ENCODE results near the gene MEGF6. TPM values are rescaled to one million over a fixed set of nuclear protein-coding genes. Genes with fewer than 3 reads are reported as not detected.

MEGF6 gene
- total RNA-seq, 1 experiment from 2014 or later = 2.0 TPM

DNA sequence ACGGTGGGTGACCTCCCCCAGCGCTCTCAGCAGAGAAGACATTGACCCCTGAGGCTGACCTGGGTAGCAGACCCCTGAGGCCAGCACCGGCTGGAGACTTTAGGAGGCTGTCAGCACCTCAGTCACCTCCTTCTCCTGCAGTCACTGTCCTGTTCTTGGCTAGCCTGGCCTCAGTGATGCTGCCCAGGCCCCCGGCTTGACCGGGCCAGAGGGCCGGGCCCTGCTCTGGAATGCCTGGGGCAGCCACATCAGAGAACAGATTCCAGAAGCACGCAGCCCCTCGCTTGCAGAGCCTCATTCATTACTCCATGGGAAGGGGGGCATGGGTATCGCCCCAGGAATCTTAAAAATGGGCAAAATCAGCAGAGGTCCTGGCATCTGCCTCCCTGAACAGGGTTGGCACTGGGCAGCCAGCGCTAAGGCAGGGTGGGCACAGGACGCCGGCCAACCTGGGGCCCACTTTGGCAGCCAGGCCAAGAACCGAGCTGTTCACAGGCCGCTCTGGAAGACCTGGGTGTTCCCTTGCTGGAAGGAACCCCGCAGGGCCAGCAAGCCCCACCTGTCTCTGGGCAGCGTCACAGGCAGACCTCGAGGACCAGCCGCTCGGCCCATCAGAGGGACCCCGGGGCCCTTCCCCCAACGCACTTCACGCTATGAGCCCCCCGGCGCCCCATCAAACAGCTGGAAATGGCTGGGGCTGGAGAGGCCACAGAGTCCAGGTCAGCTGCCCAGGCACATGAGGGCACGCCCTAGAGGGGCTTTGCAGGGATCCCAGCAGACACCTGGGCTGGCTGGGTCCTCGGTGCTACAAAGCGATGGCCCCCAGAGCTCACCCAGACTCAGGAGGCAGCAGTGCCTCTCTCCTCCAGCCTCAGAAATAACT, 45.1 kb downstream of the MEGF6 start:
- Histone ChIP-seq H3K27me3 (replicated peaks) (peaks cover 27% of the 10 kb centered on the region), H3K9me3 (replicated peaks) (no peaks in the 10 kb centered on the region), H3K4me1 (replicated peaks) (no peaks in the 10 kb centered on the region), H3K36me3 (no peaks in the 10 kb centered on the region), H3K27ac (no peak overlapping the region), H3K4me3 (no peak overlapping the region)
- no peak for DNase-seq (ENCODE audit: low read depth in 1 of 2, low spot score in 2 of 2)

- DNase-seq (ENCODE audit: low read depth in 1 of 2, low spot score in 2 of 2) = peak in 1 of 2 experiments; percentile 23
- no peak overlapping the region for H3K4me3 ChIP-seq
- H3K36me3 ChIP-seq = no peaks in the 10 kb centered on the region
- no peaks in the 10 kb centered on the region for H3K4me1 ChIP-seq (replicated peaks)
- H3K9me3 ChIP-seq (replicated peaks) = no peaks in the 10 kb centered on the region
- H3K27ac ChIP-seq = no peak overlapping the region
- H3K27me3 ChIP-seq (replicated peaks) = peaks cover 35% of the 10 kb centered on the region
Measured at GRCh38 chr1:3564921-3565831, 46.1 kb downstream of the MEGF6 start.

DNA sequence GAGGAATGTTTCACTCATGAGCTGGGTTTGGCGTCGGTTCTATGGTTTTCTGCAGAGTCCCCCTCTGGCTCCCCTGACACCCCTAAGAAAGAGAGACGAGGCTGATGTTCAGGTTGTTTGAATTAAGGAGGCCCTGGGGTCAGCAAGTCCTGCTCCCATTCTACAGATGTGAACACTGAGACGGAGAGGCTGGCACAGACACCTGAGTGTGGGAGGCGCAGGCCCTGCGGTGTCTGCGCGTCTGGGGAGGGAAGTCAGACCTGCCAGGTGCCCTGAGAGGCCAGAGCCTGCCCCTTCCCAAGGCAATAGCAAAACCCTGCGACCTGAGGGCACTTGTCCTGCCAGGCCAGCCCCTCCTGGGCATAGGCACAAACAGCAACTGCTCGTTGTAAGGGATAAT, 47.7 kb downstream of the MEGF6 start:
- H3K4me1 ChIP-seq (replicated peaks) = no peaks in the 10 kb centered on the region
- no peaks in the 10 kb centered on the region for H3K36me3 ChIP-seq
- H3K4me3 ChIP-seq = no peak overlapping the region
- peaks cover 29% of the 10 kb centered on the region for H3K27me3 ChIP-seq (replicated peaks)
- H3K27ac ChIP-seq = no peak overlapping the region
- no peak for DNase-seq (ENCODE audit: low read depth in 1 of 2, low spot score in 2 of 2)
- no peaks in the 10 kb centered on the region for H3K9me3 ChIP-seq (replicated peaks)

GRCh38 chr1:3563125-3563524, 48.2 kb downstream of the MEGF6 start:
- no peak overlapping the region for H3K27ac ChIP-seq
- H3K27me3 ChIP-seq (replicated peaks) = peaks cover 33% of the 10 kb centered on the region

GRCh38 chr1:3562712-3563111, 48.6 kb downstream of the MEGF6 start:
- Histone ChIP-seq H3K4me1 (replicated peaks) (no peaks in the 10 kb centered on the region; the same call in 1 of the 2 replicates), H3K9me3 (replicated peaks) (no peaks in the 10 kb centered on the region), H3K4me3 (no peak overlapping the region), H3K27me3 (replicated peaks) (peaks cover 37% of the 10 kb centered on the region), H3K36me3 (no peaks in the 10 kb centered on the region), H3K27ac (no peak overlapping the region)
- DNase-seq (ENCODE audit: low read depth in 1 of 2, low spot score in 2 of 2) = no peak

More at GRCh38 chr1:3563125-3563524, 48.2 kb downstream of the MEGF6 start:
- H3K4me3 ChIP-seq = no peak overlapping the region
- DNase-seq (ENCODE audit: low read depth in 1 of 2, low spot score in 2 of 2) = no peak
- H3K9me3 ChIP-seq (replicated peaks) = no peaks in the 10 kb centered on the region
- H3K4me1 ChIP-seq (replicated peaks) = no peaks in the 10 kb centered on the region
- H3K36me3 ChIP-seq = no peaks in the 10 kb centered on the region

- H3K4me1 ChIP-seq (replicated peaks) = no peaks in the 10 kb centered on the region; the same call in 1 of the 2 replicates
- H3K4me3 ChIP-seq = no peak overlapping the region
- H3K27me3 ChIP-seq (replicated peaks) = peaks cover 46% of the 10 kb centered on the region
- no peak for DNase-seq (ENCODE audit: low read depth in 1 of 2, low spot score in 2 of 2)
- H3K9me3 ChIP-seq (replicated peaks) = no peaks in the 10 kb centered on the region
- no peaks in the 10 kb centered on the region for H3K36me3 ChIP-seq
- H3K27ac ChIP-seq = no peak overlapping the region
Measured at GRCh38 chr1:3561702-3562101, 49.6 kb downstream of the MEGF6 start.

- Histone ChIP-seq H3K27ac (no peak overlapping the region), H3K4me3 (no peak overlapping the region), H3K9me3 (replicated peaks) (no peaks in the 10 kb centered on the region), H3K36me3 (no peaks in the 10 kb centered on the region), H3K4me1 (replicated peaks) (no peaks in the 10 kb centered on the region; the same call in 1 of the 2 replicates), H3K27me3 (replicated peaks) (peaks cover 51% of the 10 kb centered on the region)
- no peak for DNase-seq (ENCODE audit: low read depth in 1 of 2, low spot score in 2 of 2)
Measured at GRCh38 chr1:3560981-3561380, 50.3 kb downstream of the MEGF6 start.

- no peak overlapping the region for H3K4me3 ChIP-seq
- H3K27ac ChIP-seq = no peak overlapping the region
- peaks cover 57% of the 10 kb centered on the region for H3K27me3 ChIP-seq (replicated peaks)
- no peaks in the 10 kb centered on the region for H3K36me3 ChIP-seq
- no peaks in the 10 kb centered on the region for H3K9me3 ChIP-seq (replicated peaks)
- no peak for DNase-seq (ENCODE audit: low read depth in 1 of 2, low spot score in 2 of 2)
- no peaks in the 10 kb centered on the region; the same call in 1 of the 2 replicates for H3K4me1 ChIP-seq (replicated peaks)
Measured at GRCh38 chr1:3560251-3560871, 50.9 kb downstream of the MEGF6 start.

- Histone ChIP-seq H3K27me3 (replicated peaks) (peaks cover 69% of the 10 kb centered on the region), H3K27ac (no peak overlapping the region), H3K4me3 (no peak overlapping the region), H3K9me3 (replicated peaks) (no peaks in the 10 kb centered on the region), H3K4me1 (replicated peaks) (no peaks in the 10 kb centered on the region; the same call in 1 of the 2 replicates), H3K36me3 (no peaks in the 10 kb centered on the region)
- DNase-seq (ENCODE audit: low read depth in 1 of 2, low spot score in 2 of 2) = no peak
Measured at GRCh38 chr1:3558036-3558726, 53.1 kb downstream of the MEGF6 start.

- no peak overlapping the region for H3K27ac ChIP-seq
- peaks cover 65% of the 10 kb centered on the region for H3K27me3 ChIP-seq (replicated peaks)
- no peaks in the 10 kb centered on the region; the same call in 1 of the 2 replicates for H3K4me1 ChIP-seq (replicated peaks)
- DNase-seq (ENCODE audit: low read depth in 1 of 2, low spot score in 2 of 2) = no peak
- no peak overlapping the region for H3K4me3 ChIP-seq
- H3K9me3 ChIP-seq (replicated peaks) = no peaks in the 10 kb centered on the region
- H3K36me3 ChIP-seq = no peaks in the 10 kb centered on the region
Measured at GRCh38 chr1:3557366-3557765, 53.9 kb downstream of the MEGF6 start.

DNA sequence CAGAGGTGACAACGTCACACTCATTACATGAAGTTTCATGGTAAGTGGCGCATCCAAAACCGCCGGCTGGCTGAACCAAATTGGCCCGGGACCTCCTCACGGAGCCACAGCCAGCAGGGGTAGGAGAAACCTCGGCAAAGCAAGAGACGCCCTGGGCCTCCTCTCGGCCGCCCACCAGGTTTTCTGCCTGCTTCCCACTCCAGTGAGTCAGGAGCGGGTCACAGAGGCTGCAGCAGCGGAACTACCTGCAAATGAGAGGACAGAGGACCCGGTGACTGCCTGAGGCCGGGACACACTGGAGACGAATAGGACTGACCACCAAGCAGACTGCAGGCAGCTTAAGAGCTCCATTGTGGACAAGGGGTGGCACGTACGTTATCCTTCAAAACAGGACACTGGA, 55.0 kb downstream of the MEGF6 start:
- no peak for DNase-seq (ENCODE audit: low read depth in 1 of 2, low spot score in 2 of 2)
- H3K36me3 ChIP-seq = no peaks in the 10 kb centered on the region
- H3K27me3 ChIP-seq (replicated peaks) = peaks cover 58% of the 10 kb centered on the region

GRCh38 chr1:3555131-3555920, 56.0 kb downstream of the MEGF6 start:
- H3K4me3 ChIP-seq = no peak overlapping the region
- no peak for DNase-seq (ENCODE audit: low read depth in 1 of 2, low spot score in 2 of 2)
- H3K9me3 ChIP-seq (replicated peaks) = no peaks in the 10 kb centered on the region
- H3K27ac ChIP-seq = no peak overlapping the region
- H3K4me1 ChIP-seq (replicated peaks) = no peaks in the 10 kb centered on the region; the same call in 1 of the 2 replicates
- no peaks in the 10 kb centered on the region for H3K36me3 ChIP-seq
- H3K27me3 ChIP-seq (replicated peaks) = peaks cover 49% of the 10 kb centered on the region

More for the DNA sequence above, 55.0 kb downstream of the MEGF6 start:
- no peaks in the 10 kb centered on the region for H3K9me3 ChIP-seq (replicated peaks)
- no peak overlapping the region for H3K4me3 ChIP-seq
- H3K27ac ChIP-seq = no peak overlapping the region
- no peaks in the 10 kb centered on the region; the same call in 1 of the 2 replicates for H3K4me1 ChIP-seq (replicated peaks)
